CMK (cell line): ENCODE measurements around the gene BANP.
"Not testable (repeated sequence)": the region's sequence is repeated elsewhere in the genome, so short reads cannot be mapped to it uniquely, and the experiment has no call there.

ENCODE experiments used
- DNase-seq: peaks from one replicate; pipeline ENCODE4 v3.0.0-alpha.2; 2010; ENCODE audit warnings: low read depth

Gene BANP

DNA sequence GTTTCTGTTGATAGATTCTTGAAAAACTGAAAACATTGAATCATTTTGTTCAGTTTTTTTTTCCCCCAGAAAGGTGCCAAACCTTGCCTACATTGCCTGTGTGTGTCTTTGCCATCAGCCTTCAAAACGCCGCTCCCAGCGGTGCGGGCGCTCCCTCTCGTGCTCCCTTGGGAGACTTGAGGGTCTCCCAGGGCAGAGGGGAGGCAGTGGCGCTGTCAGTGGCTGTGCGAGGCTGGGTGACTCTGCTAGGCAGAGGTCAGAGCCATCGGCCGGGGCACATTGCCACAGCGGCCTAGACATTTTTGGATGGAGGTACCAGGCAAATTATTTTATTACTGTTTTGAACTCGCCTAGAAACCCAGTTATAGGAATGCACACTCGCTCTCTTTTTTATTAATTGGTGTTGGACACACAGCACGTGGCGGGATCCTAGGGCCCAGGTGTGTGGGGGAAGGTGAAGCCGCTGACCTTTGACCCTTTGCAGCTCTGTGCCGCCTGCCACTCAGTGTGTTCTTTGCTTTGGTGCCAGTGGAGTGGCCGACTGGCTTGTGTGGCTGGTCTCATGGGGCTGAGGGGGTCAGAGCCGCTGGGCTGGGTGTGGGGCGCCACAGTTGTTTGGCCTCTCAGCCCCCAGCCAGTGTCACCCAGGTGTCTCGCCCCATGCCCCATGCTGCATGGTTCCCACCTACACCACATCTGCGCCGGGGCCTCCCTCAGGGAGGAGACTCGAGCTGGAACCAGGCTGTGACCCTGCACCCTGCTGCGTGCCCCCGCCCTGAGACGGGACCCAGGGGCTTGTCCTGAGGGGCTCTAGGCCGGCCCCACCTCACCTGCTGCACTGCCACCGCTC, 115.7 kb downstream of the BANP start:
- DNase-seq: no peak

DNA sequence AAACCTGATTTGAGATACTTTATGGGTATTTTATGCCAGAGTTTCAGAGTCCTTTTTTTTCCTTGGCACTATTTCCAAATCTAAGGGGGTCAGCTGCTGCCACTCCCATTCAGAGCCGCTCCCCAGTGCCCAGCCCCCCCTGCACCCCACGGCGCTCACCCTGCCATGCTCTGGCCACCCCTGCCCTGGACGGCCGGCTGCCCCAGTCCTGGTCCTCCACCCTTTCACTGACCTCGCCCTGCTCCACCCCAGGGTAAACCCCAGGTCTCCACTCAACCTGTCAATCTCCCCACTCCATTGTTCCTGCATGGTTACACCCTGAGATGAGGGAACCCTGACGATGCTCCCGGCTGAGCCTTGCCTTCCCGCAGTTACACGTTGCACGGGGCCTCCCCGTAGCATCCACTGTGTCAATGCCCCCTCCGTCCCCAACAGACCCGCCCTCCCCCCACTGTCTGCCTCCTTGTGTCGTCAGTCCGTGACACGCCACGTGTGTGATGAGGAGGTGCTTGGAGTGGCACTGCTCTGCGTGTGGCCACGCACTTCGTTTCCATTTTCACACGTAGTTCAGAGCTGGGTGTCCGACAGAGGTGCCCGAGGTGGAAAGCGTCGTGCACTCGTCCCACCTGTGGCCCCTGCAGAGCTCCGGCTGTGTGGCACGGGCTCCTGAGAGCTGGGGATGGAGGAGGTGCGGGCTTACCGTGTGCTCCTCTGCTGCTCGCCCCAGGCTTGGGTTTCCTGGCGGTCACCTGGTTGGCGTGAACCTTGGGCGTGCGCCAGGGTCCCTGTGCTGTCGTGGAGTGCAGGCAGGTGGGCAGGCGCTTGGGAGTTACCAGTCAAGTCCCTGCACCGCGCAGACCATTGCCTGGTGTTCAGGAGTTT, 116.5 kb downstream of the BANP start:
- DNase-seq: no peak

GRCh38 chr16:88068476-88069396, 117.5 kb downstream of the BANP start:
- DNase-seq: no peak

DNA sequence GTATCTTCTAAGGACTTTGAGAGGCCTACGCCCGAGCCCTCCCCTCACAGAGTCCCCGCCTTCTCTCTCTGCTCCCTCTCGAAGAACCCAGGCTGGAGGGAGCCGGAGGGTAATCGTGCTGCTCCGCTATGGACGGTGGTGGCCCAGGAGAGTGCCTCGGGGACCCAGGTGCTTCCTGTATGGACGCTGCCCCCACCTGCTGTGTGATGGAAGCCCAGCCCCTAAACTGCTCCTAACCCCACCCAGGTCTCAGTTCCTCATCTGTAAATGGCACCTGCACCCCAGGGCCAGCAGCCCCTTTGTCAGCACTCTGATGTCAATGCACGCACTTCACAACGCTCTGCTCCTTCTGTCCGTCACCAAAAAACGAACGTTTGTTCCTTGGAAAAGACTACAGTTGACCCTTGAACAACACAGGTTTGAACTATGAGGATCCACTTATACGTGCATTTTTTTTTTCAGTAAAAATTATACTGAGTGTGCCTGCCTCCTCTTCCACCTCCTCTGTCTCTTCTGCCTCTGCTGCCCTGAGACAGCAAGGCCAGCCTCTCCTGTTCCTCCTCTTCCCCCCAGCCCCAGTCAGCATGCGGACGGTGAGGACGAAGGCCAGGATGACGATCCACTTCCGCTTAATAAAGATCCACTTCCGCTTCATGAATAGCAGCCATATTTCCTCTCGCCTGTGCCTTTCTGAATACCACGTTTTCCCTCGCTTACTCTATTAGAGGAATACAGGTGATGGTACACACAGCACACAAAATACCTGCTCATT, 118.3 kb downstream of the BANP start:
- no peak for DNase-seq

DNA sequence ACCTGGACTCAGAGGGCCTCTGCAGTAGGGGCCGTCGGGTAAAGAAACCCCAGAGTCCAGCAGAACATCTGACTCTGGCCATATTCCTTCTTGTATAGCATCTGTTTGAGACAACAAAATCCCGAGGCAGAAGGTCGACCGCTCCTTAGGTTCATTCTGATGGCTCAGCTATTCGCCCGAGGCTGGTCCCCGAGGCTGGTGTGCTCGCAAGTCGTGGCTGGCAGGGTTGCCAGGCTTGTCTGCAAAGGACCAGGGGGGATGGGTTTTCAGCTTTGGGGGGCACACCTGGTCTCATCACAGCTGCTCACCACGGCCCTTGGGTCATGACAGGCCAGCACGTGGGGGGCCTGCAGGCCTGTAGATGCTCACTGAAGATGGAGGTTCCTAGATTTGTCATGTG, 119.1 kb downstream of the BANP start:
- no peak for DNase-seq

- no peak for DNase-seq
Observed at GRCh38 chr16:88070989-88071625, 119.9 kb downstream of the BANP start.

DNA sequence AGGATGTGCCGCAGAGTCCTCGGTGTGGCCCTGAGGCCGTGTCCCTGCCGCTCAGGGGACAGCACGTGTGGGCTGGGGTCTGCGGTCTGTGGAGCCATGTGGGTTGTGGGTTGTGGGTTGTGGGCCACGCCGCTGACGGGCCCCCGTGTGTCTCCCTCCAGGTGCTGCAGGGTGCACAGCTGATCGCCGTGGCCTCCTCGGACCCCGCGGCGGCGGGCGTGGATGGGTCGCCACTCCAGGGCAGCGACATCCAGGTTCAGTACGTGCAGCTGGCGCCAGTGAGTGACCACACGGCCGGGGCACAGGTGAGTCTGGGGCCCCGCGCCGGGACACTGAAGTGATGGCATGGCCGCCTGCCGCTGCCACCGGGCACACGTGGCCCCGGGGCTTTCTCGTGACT, 120.7 kb downstream of the BANP start:
- DNase-seq: no peak

GRCh38 chr16:88072571-88073001, 121.4 kb downstream of the BANP start:
- no peak for DNase-seq

DNA sequence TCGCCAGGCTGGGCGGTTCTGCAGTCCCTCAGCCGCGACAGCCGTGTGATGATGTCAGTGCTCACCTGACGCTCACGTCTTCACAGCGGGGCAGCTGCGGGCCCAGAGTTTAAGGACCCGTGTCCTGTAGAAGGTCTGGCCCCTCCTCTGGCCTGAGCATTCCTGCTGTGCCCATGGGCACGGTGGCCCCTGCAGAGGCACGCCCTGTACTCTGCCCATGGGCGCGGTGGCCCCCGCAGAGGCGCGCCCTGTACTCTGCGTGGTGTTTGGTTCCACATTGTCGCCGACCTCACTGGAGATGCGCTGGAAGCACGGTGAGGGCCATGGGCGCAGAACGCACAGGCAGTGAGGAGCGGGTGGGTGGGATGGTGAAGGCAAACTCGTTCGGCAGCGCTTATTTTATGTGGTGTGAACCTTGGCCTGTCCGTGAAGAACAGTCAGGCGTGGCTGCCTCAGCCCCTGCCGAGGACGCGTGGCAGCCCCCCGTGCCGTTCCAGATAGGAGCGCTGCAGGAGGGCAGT, 122.0 kb downstream of the BANP start:
- DNase-seq: no peak

- no peak for DNase-seq
Observed at GRCh38 chr16:88074041-88074440, 122.8 kb downstream of the BANP start.

- no peak for DNase-seq
Observed at GRCh38 chr16:88076211-88076931, 125.1 kb downstream of the BANP start.

- not testable (repeated sequence) for DNase-seq
Observed at GRCh38 chr16:88076932-88077320, 125.7 kb downstream of the BANP start.

- DNase-seq: no peak
Observed at GRCh38 chr16:88077328-88078108, 126.3 kb downstream of the BANP start.

DNA sequence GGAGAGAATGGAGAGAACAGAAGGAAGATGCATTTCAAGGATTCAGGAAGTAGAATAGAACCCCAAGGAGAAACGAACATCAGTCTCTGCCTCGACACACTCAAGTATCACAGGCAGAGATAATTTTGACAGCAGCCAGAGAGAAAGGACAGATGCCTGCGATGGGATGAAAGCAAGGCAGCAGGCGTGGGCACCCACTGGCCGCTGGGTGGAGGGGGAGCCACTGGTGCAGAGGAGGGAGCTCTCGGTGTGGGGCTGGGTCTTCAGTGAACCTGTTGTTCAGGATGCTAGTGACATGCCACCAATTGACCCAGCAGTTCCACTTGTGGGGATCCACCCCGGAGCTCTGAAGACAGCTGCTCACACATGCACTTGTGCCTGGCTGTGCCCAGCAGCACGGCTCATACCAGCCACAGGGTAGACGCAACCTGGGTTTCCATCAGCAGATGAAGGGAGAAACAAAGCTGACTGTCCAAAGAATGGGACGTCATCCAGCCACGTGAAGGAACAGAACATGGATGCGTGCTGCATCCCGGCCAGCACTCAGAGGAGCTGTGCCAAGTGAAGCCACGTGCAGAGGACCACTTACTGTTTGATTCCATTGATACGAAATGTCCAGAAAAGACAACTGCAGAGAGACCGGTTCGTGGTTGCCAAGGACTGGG, 127.0 kb downstream of the BANP start:
- no peak for DNase-seq

GRCh38 chr16:88083582-88083981, 132.3 kb downstream of the BANP start:
- no peak for DNase-seq

- DNase-seq: no peak
Observed at GRCh38 chr16:88084881-88085280, 133.6 kb downstream of the BANP start.

DNA sequence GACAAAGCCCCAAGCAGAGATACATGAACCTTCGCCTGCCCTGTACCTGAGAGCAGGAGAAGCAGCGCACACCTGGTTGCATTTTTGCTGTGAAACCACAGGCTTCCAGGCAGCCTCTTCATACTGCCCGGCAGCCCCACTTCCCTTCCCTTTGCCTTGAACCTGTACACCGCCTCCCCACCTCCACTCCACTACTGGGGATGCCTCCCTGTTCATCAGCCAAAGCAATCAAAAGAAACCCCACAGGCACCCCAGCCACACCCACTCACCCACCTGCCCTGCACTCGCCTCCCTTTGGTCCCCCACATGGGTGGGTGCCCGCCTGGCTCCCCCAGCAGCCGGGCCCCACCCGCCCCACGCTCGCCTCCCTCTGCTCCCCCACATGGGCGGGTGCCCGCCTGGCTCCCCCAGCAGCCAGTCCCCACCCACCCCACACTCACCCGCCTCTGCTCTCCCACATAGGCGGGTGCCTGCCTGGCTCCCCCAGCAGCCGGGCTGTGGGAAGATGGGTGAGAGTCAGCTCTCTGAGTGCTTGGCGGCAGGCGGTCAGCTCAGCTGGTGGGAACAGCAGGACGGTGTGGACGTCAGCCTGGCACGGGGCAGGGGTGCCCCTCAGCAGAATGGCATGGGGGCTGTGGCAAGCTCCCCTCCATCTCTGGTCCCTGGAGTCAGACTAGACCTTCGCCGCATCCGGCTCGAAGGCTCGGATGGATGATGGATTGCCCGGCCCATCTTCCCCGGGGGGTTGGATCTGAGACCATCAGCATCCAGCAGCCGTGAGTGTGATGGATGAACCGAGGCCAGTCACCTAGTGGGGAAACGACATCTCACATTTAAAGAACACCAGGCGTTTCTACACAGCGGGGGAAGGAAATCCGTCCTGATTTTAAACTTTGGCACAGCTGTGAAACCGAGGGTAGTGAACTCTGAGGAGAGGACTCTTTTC, 135.6 kb downstream of the BANP start:
- no peak for DNase-seq
